Brain microvascular endothelial cell (primary cell): ENCODE measurements around the gene REXO1.

ENCODE experiments used
- DNase-seq: peaks from one replicate; pipeline ENCODE4 v3.0.0-alpha.2; 2020
- H3K27ac ChIP-seq: fragments of 250-450 bp; sonication (Bioruptor Pico); 2 replicates; pipeline ENCODE4 v1.5.1; 2020; ENCODE audit warnings: mild to moderate bottlenecking, moderate library complexity
- H3K27me3 ChIP-seq: fragments of 250-450 bp; sonication (Bioruptor Pico); replicated peaks from 2 replicates; pipeline ENCODE4 v1.5.1; 2020; ENCODE audit warnings: mild to moderate bottlenecking
- H3K36me3 ChIP-seq: fragments of 250-450 bp; sonication (Bioruptor Pico); replicated peaks from 2 replicates; pipeline ENCODE4 v1.5.1; 2020; ENCODE audit warnings: mild to moderate bottlenecking
- H3K4me3 ChIP-seq: 2 replicates; pipeline ENCODE4 v1.5.1; 2011; ENCODE audit warnings: low read depth, mild to moderate bottlenecking, control low read depth, low read length, moderate library complexity
- CTCF ChIP-seq: IDR thresholded peaks from 2 replicates; pipeline ENCODE4 v1.5.1; 2011; ENCODE audit warnings: low read depth, mild to moderate bottlenecking, moderate library complexity, low read length, control low read depth, inconsistent platforms; ENCODE audit errors: missing control alignments
- in situ Hi-C: cut with HindIII; loops from 2 replicates; pipeline ENCODE4 v1.10.0; 2017; ENCODE audit warnings: low sequenced_read_pairs, low pct_ligation_motif_present

Gene REXO1

GRCh38 chr19:1818549-1819195 is 29.6 kb downstream of the REXO1 start:
- no peaks in the 10 kb centered on the region for H3K27me3 ChIP-seq
- H3K4me3 ChIP-seq = no peak overlapping the region
- DNase-seq = no peak
- no peak overlapping the region for H3K27ac ChIP-seq
- H3K36me3 ChIP-seq = peaks cover 68% of the 10 kb centered on the region
- in situ Hi-C loops = no loop called here
- no peak for TF ChIP-seq CTCF

DNA sequence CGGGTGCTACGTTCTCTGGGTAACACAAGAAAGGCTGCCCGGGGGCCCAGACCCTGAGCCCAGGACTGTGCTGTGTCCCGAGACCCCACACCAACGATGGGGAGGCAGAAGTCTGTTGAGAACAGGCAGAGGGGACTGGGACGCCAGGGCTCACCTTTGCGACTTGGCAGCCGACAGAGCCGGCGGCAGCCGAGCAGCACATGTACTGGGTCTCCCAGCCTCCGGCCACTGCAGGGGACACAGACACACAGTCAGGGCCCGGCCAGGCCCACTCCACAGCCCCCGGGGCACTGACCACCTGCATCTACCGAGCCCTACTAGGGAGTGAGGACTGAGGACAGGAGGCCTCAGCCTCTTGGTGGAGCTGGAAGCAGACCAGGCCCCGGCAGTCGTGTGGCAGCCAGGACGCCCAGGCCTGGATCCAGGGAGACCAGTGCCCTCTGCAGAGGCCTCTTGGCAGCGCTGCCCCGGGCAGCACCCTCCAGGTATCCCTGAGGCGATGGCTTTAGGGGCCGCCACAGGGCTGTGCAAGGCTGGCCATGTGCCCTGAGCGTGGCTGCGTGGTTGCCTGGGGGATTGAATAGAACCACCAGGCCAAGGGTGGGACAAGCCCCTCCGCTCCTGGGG is 30.6 kb downstream of the REXO1 start:
- no peak overlapping the region for H3K4me3 ChIP-seq
- H3K36me3 ChIP-seq = peaks cover 62% of the 10 kb centered on the region
- no peaks in the 10 kb centered on the region for H3K27me3 ChIP-seq
- no peak for TF ChIP-seq CTCF
- no peak overlapping the region for H3K27ac ChIP-seq
- in situ Hi-C loops = no loop called here
- DNase-seq = no peak

DNA sequence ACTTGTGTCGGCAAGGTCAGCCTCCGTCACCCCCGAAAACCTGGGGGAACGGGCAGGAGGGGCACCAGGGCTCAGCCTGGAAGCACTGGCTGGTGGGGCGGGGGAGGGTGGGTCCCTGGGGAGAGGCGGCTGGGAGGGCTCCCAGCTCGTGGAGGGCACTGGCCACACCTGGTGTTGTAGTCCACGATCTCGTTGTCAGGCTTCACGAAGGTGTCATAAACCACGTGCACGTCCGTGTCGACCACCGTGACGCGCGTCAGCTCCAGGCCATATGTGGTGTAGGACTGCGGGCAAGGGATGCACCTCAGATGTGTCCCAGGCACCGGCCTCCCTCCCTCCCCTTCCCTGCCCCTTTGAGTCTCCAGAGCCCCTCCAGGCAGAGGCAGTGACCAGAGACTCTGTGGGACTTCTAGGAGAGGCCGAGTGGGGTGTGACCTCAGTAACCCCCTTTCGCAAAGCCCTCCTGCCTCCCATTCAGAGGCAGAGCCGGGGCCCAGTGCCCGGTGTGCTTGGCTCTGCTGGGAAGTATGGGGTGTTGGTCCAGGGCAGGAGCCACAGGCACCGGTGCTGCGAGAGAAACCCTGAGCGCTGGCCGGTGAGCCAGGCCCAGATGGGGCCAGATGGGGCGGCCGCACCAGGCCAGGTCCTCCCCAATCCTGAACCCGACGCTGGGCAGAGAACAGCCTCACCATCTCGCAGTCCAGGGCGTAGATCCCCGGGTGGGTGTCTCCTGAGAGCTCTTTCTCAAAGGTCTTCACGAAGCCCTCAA is 31.6 kb downstream of the REXO1 start:
- no peak for TF ChIP-seq CTCF
- in situ Hi-C loops = no loop called here
- no peak overlapping the region for H3K27ac ChIP-seq
- H3K36me3 ChIP-seq = peaks cover 53% of the 10 kb centered on the region
- no peaks in the 10 kb centered on the region for H3K27me3 ChIP-seq
- no peak for DNase-seq
- no peak overlapping the region for H3K4me3 ChIP-seq

GRCh38 chr19:1815605-1816529 is 32.4 kb downstream of the REXO1 start:
- H3K36me3 ChIP-seq = peaks cover 47% of the 10 kb centered on the region
- H3K27ac ChIP-seq = no peak overlapping the region
- in situ Hi-C loops = no loop called here
- H3K27me3 ChIP-seq = no peaks in the 10 kb centered on the region
- no peak for DNase-seq
- no peak for TF ChIP-seq CTCF
- H3K4me3 ChIP-seq = no peak overlapping the region

- Histone ChIP-seq H3K27me3 (no peaks in the 10 kb centered on the region), H3K27ac (no peak overlapping the region), H3K4me3 (no peak overlapping the region), H3K36me3 (peaks cover 44% of the 10 kb centered on the region)
- in situ Hi-C loops = no loop called here
- no peak for TF ChIP-seq CTCF
- DNase-seq = no peak
These were observed 33.3 kb downstream of the REXO1 start for GRCh38 chr19:1814833-1815604.
